NT2/D1 (cell line): ENCODE data around the gene DISC1.

Experiments
- SUZ12 ChIP-seq: IDR thresholded peaks from 2 replicates; pipeline ENCODE4 v1.6.1; 2011; ENCODE audit not compliant: insufficient read length, insufficient read depth; ENCODE audit errors: extremely low read depth
- YY1 ChIP-seq: IDR thresholded peaks from 2 replicates; pipeline ENCODE4 v1.6.1; 2011; ENCODE audit not compliant: insufficient read length, insufficient read depth
- ZNF274 ChIP-seq: IDR thresholded peaks from 2 replicates; pipeline ENCODE4 v1.6.1; 2011; ENCODE audit warnings: mild to moderate bottlenecking, low read depth, low read length

DNA sequence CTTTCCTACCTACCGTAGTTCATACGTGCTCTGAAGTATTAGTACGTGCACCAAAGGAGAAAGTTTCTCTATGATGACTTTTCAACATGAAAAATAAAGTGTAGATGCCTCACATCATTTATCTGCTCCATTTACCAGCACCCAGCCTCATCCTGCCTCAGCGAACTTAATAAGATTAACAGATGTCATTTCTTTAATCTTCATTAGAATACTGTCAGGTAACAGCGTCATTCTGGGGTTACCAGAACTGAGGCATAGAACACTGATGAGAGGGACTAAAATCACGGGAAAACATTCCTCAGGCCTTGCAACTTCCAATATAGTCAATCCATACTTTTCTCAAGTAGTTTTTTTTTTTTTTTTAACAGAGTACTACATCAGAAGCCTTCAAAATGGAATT lies 43.2 kb upstream of the DISC1 start:
- TF ChIP-seq YY1: no peak
- TF ChIP-seq SUZ12: no peak
- no peak for TF ChIP-seq ZNF274
